GM13976 (cell line): ENCODE results near the gene EDEM1.

Experiments
- DNase-seq: peaks from one replicate; pipeline ENCODE4 v3.0.0; 2012; ENCODE audit warnings: low spot score
- in situ Hi-C: fragments of 300-500 bp; cut with MboI; formaldehyde crosslinking; loops from one replicate; pipeline ENCODE4 v1.12.0; 2022; ENCODE audit warnings: low sequenced_read_pairs, mixed read lengths, inconsistent platforms; ENCODE audit not compliant: unreplicated experiment
- TF ChIP-seq, protein P1 (sequence below): IDR thresholded peaks from 2 replicates; pipeline ENCODE4 v1.5.1; 2012; ENCODE audit warnings: borderline replicate concordance, mild to moderate bottlenecking; ENCODE audit not compliant: insufficient read depth; ENCODE audit errors: extremely low read depth, missing control alignments, control extremely low read depth

EDEM1 gene

DNA sequence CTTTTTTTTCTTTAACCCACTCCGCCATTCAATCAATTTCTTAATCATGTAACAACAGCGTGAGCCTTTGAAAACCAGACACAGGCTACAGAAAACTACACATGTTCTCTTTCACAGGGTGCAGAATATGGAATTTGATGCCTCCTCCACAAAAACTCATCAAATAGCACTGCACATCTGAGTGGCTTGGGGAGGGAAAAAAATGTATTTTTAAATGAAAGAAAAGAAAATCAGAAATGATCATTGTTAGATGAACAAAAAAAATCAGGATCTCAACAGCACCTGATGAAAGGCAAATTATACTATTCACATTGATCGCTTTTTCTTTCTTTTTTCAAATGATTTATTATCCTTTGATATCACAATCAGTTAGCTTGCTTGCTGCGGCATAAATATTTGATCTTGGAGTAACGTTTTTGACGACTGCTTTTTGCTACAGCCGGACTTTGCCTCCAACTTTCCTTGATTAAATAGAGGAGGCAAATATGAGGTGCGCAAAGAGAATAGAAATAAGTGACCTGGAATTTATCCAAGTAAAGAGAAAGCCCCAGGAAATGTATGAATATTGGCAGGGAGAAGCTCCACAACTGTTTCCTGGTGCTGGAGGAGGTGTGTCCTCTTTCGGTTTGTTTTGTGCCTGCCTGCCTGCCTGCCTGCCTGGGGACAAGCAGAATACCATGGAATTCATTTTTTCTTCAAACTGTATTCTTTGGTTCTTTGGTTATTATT lies 63.1 kb downstream of the EDEM1 start:
- TF ChIP-seq, protein P1, sequence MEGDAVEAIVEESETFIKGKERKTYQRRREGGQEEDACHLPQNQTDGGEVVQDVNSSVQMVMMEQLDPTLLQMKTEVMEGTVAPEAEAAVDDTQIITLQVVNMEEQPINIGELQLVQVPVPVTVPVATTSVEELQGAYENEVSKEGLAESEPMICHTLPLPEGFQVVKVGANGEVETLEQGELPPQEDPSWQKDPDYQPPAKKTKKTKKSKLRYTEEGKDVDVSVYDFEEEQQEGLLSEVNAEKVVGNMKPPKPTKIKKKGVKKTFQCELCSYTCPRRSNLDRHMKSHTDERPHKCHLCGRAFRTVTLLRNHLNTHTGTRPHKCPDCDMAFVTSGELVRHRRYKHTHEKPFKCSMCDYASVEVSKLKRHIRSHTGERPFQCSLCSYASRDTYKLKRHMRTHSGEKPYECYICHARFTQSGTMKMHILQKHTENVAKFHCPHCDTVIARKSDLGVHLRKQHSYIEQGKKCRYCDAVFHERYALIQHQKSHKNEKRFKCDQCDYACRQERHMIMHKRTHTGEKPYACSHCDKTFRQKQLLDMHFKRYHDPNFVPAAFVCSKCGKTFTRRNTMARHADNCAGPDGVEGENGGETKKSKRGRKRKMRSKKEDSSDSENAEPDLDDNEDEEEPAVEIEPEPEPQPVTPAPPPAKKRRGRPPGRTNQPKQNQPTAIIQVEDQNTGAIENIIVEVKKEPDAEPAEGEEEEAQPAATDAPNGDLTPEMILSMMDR, result no peak
- DNase-seq, result no peak
- in situ Hi-C loops, result no loop called here

DNA sequence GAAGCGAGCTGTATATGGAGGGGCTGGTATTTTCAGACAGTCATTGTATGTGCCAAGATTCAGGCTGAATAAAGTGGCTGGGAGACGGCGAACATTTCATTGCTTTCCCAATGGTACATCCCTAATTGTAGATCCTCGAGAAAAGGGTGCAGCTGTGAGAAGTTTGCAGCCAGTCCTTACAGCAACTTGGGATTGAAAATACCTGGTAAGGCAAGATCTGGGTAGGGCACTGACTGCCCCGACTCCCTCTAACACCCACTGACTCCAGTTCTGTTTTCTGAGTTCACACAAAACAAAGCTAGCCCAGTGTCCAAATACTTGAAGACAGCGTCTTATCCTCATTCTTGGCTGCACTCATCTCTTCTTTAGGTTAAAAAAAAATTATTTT lies 63.7 kb downstream of the EDEM1 start:
- DNase-seq, result no peak
- TF ChIP-seq, protein P1, result no peak
- in situ Hi-C loops, result no loop called here

DNA sequence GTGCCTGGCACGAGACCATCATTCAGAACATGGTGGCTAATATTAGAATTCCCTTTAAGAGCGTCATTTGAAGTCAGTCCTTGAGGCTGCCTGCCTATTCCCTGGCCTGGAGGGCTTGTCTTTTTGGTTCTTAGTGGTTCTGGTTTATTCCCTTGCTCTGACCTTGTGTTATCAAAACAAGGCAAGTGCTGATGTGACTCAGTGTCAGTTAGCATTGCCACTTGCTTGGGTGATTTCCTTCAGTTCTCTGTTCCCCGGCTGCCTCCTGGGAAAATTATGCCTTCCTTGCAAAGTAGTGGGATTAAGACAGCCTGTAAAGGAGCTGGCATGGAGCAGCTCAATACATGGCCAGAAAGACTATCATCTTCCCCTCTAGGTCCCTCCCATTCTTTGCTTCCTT lies 64.6 kb downstream of the EDEM1 start:
- in situ Hi-C loops, result no loop called here
- TF ChIP-seq, protein P1, result no peak
- DNase-seq, result no peak

DNA sequence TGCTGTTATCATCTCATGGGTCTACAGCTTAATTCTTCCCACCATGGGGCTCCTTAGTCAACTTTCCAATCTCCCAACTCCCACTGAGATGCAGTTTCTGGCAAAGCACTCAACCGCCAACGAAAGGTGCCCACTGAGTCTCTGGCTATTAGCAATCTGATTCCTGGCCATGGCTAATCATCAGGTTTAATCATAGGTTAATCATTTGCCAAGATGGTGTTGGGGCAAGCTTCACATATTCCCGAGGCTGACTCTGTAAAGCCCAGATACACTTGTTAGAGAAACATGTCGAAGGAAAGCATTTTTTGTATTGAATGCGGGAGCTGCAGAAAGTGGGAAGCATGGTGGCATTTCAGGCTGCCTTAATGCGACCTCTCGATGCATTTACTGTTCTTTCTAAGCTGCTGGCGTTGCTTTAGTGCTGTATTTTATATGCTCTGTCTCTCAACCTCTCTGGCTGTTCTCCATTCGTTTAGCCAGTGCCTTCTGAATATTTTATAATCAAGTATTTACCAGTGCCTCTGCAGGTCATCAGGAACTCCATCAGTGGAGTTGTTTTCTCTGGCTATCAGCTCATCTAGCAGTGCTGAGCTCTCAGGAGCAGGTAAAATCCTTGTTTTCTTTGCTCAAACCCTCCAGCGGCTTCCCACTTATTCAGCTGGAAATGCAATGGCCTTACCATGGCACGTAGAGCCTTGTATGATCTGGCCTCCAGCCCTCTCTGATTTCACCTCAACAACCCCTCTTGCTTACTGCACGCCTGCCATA lies 67.0 kb downstream of the EDEM1 start:
- TF ChIP-seq, protein P1, result no peak
- no peak for DNase-seq
- in situ Hi-C loops, result no loop called here

DNA sequence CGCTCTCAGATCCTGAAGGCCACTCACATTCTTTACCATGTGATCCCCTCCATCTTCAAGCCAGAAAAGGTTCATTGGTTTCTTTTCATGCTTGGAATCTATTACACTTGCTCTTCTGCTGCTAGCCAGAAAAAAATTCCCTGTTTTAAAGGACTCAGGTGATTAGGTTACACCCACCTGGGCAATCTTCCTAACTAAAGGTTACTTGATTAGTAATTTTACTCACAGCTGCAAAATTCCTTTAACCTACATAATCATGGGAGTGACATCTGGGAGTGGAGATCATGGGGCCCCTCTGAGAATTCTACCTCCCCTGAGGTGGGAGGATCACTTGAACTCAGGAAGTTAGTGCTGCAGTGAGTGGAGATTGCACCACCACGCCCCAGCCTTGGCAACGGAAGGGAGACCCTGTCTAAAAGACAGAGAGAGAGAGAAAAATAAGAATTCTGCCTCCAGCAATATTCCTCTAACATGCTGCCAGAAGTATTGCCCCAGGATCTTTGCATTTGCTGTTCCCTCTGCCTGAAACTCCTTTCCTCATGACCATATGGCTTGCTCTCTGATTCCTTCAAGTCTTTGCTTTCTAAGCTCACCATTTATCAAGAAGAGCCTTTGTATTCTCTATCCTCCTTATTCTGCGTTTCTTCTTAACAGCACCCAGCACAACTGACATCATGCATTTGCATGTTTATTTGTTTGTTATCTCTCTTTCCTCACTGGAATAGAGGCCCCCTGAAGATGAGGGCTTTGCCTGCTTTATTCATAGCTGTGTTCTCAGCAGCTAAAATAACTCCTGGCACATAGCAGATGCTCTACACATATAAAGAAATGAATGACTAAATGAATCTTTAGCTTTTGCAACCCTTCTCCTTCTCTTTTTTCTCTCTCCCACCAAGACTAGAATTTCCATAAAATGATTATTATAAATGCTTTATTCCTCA lies 68.2 kb downstream of the EDEM1 start:
- in situ Hi-C loops, result no loop called here
- no peak for DNase-seq
- TF ChIP-seq, protein P1, result no peak

DNA sequence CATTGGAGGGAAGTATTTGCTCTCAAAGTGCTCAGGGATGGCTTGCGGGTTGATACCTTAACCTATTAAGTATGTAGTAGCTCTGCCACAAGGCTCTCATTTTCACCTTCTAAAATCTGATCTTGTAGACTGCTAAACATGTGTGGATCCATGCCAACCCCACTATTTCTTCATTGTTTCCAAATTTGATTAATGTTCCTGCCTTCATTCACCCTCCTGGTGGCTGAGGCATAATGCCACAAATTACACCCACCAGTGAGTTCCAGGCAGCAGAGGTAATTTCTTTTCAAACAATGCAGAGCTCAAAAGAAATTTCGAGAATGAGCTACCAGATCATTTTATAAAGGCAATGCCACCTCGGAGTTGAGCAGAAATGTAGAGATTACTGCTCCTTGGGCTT lies 71.0 kb downstream of the EDEM1 start:
- DNase-seq, result no peak
- TF ChIP-seq, protein P1, result no peak
- in situ Hi-C loops, result no loop called here
